ENCODE measurements around the gene MBTPS1. TPM values are rescaled to one million over a fixed set of nuclear protein-coding genes. Genes with fewer than 3 reads are reported as not detected.

MBTPS1 gene
- total RNA-seq, 1 donor from 2014 or later: 54.5 TPM

DNA sequence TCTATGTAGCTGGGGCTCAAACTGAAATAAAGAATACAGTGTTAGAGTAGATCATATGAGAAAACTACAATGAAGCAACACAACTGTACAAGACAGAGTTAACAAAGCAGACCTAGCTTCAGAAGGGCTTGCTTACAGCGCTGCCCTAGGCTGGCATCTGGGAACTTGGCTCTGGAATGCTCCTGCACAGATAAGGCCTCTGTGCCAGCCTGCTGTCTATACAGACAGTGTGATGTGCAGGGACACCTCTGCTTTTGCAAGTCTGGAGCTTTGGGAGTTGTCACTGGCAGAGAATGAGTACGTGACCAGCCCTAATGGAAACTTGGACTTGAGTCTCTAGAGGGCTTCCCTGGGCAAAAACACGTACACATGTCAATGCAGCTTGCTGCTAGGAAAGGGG lies 42.0 kb downstream of the MBTPS1 start:
- Mint-ChIP-seq H3K4me1 (ENCODE audit: low read depth) (no peaks in the 10 kb centered on the region), H3K27ac (no peak overlapping the region), H3K36me3 (ENCODE audit: low read depth) (peaks cover 34% of the 10 kb centered on the region), H3K27me3 (ENCODE audit: insufficient read depth) (no peaks in the 10 kb centered on the region), H3K9me3 (no peaks in the 10 kb centered on the region), H3K4me3 (no peak overlapping the region)
- intact Hi-C loops (cut with micrococcal nuclease): no loop called here
- no peak for DNase-seq (ENCODE audit: low spot score)

DNA sequence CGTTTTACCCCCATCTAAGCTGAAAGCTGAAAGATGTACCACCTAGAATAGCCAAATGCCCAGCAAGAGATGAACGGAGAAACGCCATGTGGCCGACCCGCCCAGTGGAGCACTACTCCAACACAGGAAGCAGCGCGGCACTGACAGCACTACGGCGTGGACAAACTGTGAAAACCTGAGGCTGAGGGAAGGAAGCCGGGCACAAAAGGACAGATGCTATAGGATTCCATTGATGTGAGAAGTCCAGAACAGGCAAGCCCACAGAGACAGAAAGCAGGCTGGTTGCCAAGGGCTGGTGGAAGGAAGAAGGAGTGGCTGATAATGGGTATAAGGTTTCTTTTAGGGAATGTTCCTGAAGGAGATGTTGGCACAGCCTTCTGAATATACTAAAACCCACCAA lies 44.7 kb downstream of the MBTPS1 start:
- Mint-ChIP-seq H3K4me1 (ENCODE audit: low read depth) (no peaks in the 10 kb centered on the region), H3K27me3 (ENCODE audit: insufficient read depth) (no peaks in the 10 kb centered on the region), H3K27ac (no peak overlapping the region), H3K36me3 (ENCODE audit: low read depth) (peaks cover 37% of the 10 kb centered on the region), H3K4me3 (no peak overlapping the region), H3K9me3 (no peaks in the 10 kb centered on the region)
- no peak for DNase-seq (ENCODE audit: low spot score)
- intact Hi-C loops (cut with micrococcal nuclease): no loop called here

- intact Hi-C loops (cut with micrococcal nuclease): no loop called here
- Mint-ChIP-seq H3K9me3 (no peaks in the 10 kb centered on the region), H3K4me3 (no peak overlapping the region), H3K36me3 (ENCODE audit: low read depth) (peaks cover 36% of the 10 kb centered on the region), H3K27me3 (ENCODE audit: insufficient read depth) (no peaks in the 10 kb centered on the region), H3K27ac (no peak overlapping the region), H3K4me1 (ENCODE audit: low read depth) (no peaks in the 10 kb centered on the region)
- no peak for DNase-seq (ENCODE audit: low spot score)
These were observed 45.6 kb downstream of the MBTPS1 start for GRCh38 chr16:84071121-84071520.

GRCh38 chr16:84069540-84069939 lies 47.2 kb downstream of the MBTPS1 start:
- no peaks in the 10 kb centered on the region for H3K4me1 Mint-ChIP-seq (ENCODE audit: low read depth)
- intact Hi-C loops (cut with micrococcal nuclease): no loop called here
- no peaks in the 10 kb centered on the region for H3K27me3 Mint-ChIP-seq (ENCODE audit: insufficient read depth)
- no peak for DNase-seq (ENCODE audit: low spot score)
- H3K4me3 Mint-ChIP-seq: no peak overlapping the region
- H3K9me3 Mint-ChIP-seq: no peaks in the 10 kb centered on the region
- no peak overlapping the region for H3K27ac Mint-ChIP-seq
- peaks cover 33% of the 10 kb centered on the region for H3K36me3 Mint-ChIP-seq (ENCODE audit: low read depth)

- Mint-ChIP-seq H3K4me1 (ENCODE audit: low read depth) (no peaks in the 10 kb centered on the region), H3K27me3 (ENCODE audit: insufficient read depth) (no peaks in the 10 kb centered on the region), H3K4me3 (no peak overlapping the region), H3K9me3 (no peaks in the 10 kb centered on the region), H3K27ac (no peak overlapping the region), H3K36me3 (ENCODE audit: low read depth) (peaks cover 31% of the 10 kb centered on the region)
- DNase-seq (ENCODE audit: low spot score): no peak
- intact Hi-C loops (cut with micrococcal nuclease): no loop called here
These were observed 47.8 kb downstream of the MBTPS1 start for GRCh38 chr16:84068783-84069462.

GRCh38 chr16:84068041-84068440 lies 48.7 kb downstream of the MBTPS1 start:
- intact Hi-C loops (cut with micrococcal nuclease): no loop called here
- no peak overlapping the region for H3K4me3 Mint-ChIP-seq
- H3K36me3 Mint-ChIP-seq (ENCODE audit: low read depth): peaks cover 35% of the 10 kb centered on the region
- no peak overlapping the region for H3K27ac Mint-ChIP-seq
- H3K4me1 Mint-ChIP-seq (ENCODE audit: low read depth): no peaks in the 10 kb centered on the region
- DNase-seq (ENCODE audit: low spot score): no peak
- H3K27me3 Mint-ChIP-seq (ENCODE audit: insufficient read depth): no peaks in the 10 kb centered on the region
- no peaks in the 10 kb centered on the region for H3K9me3 Mint-ChIP-seq

- no peaks in the 10 kb centered on the region for H3K27me3 Mint-ChIP-seq (ENCODE audit: insufficient read depth)
- DNase-seq (ENCODE audit: low spot score): no peak
- H3K27ac Mint-ChIP-seq: no peak overlapping the region
- no peak overlapping the region for H3K4me3 Mint-ChIP-seq
- intact Hi-C loops (cut with micrococcal nuclease): no loop called here
- H3K9me3 Mint-ChIP-seq: no peaks in the 10 kb centered on the region
- peaks cover 38% of the 10 kb centered on the region for H3K36me3 Mint-ChIP-seq (ENCODE audit: low read depth)
- no peaks in the 10 kb centered on the region for H3K4me1 Mint-ChIP-seq (ENCODE audit: low read depth)
These were observed 49.1 kb downstream of the MBTPS1 start for GRCh38 chr16:84067640-84068039.

DNA sequence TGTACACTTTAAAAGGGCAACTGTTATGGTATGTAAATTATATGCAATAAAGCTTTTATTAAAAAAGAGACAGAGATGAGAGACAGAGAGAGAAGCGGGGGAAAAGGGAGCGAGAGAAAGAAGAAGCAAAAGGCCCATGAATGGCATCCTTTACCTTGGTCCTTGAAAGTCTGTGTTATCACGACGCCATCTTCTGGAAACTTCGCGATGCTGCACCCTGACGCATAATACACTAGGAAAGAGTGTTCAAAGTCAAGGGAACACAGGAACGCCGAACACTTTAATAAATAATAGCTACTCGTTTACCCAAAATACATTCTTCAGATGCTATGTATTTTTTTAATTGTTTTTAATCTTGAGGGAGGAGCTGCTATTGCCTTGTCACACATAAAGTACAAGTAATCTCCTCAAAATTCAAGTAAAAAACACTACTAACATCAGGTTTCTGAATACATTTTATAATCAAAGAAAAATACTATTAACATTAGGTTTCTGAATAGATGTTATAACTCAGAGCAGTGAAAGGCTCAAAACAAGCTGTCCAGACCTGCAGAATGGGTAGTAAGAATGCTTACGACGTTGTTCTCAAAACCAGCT lies 51.1 kb downstream of the MBTPS1 start:
- Mint-ChIP-seq H3K4me3 (no peak overlapping the region), H3K36me3 (ENCODE audit: low read depth) (peaks cover 32% of the 10 kb centered on the region), H3K4me1 (ENCODE audit: low read depth) (no peaks in the 10 kb centered on the region), H3K27ac (no peak overlapping the region), H3K9me3 (no peaks in the 10 kb centered on the region), H3K27me3 (ENCODE audit: insufficient read depth) (no peaks in the 10 kb centered on the region)
- intact Hi-C loops (cut with micrococcal nuclease): loop anchor here (1.0 kb wide), 3 partner anchors 109 to 239 kb away; no protein-coding TSS in a partner anchor
- DNase-seq (ENCODE audit: low spot score): peak; percentile 21

GRCh38 chr16:84063980-84064379 lies 52.8 kb downstream of the MBTPS1 start:
- no peaks in the 10 kb centered on the region for H3K4me1 Mint-ChIP-seq (ENCODE audit: low read depth)
- H3K9me3 Mint-ChIP-seq: no peaks in the 10 kb centered on the region
- peaks cover 34% of the 10 kb centered on the region for H3K36me3 Mint-ChIP-seq (ENCODE audit: low read depth)
- intact Hi-C loops (cut with micrococcal nuclease): no loop called here
- no peak for DNase-seq (ENCODE audit: low spot score)
- no peak overlapping the region for H3K4me3 Mint-ChIP-seq
- H3K27ac Mint-ChIP-seq: no peak overlapping the region
- H3K27me3 Mint-ChIP-seq (ENCODE audit: insufficient read depth): no peaks in the 10 kb centered on the region

DNA sequence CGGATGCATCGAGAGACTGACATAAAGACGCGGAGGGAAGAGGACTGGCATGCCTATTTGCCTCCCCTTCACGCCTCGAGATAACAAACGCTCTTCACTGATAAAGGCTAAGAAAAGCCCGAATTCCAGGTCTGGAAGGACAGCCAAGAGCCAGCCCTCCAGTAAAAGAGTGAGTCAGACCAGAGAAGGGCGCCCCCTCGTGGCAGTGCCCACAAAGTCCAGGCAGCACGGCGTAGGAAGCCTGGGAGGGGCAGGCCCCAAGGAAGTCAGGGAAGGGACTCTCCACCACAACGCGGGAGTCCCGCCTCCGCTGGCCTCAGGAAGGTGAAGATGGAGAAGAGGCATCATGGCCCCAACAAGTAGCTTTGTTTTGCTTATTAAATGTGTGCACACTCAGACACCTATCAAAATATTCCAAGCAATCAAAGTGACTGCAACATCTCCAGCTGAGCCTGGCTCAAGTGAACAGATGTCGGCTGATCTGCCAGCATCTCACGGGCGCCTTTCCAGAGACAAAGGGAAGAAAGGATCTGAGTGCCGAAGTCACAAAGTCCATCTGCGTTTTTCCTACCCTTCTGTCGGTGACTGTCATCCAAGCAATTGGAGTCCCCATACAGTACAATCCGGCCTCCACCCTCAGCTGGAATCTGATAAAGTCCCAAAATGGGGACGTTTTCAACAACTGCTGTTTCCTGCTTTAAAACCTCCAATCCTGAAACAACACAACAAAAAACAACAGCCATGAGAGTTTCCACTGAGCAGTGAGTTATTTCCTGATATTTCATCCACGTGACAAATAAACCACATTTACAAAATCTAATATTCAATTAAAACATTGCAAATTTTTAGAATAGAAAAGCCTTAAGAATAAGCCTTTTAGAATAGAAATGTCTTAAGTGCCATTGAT lies 53.8 kb downstream of the MBTPS1 start:
- peak; percentile 45 for DNase-seq (ENCODE audit: low spot score)
- Mint-ChIP-seq H3K27ac (no peak overlapping the region), H3K27me3 (ENCODE audit: insufficient read depth) (no peaks in the 10 kb centered on the region), H3K9me3 (no peaks in the 10 kb centered on the region), H3K4me3 (no peak overlapping the region), H3K36me3 (ENCODE audit: low read depth) (peaks cover 31% of the 10 kb centered on the region), H3K4me1 (ENCODE audit: low read depth) (no peaks in the 10 kb centered on the region)
- intact Hi-C loops (cut with micrococcal nuclease): no loop called here

GRCh38 chr16:84061236-84061819 lies 55.4 kb downstream of the MBTPS1 start:
- H3K36me3 Mint-ChIP-seq (ENCODE audit: low read depth): peaks cover 37% of the 10 kb centered on the region
- H3K27ac Mint-ChIP-seq: no peak overlapping the region
- no peaks in the 10 kb centered on the region for H3K4me1 Mint-ChIP-seq (ENCODE audit: low read depth)
- DNase-seq (ENCODE audit: low spot score): no peak
- H3K9me3 Mint-ChIP-seq: no peaks in the 10 kb centered on the region
- H3K4me3 Mint-ChIP-seq: no peak overlapping the region
- no peaks in the 10 kb centered on the region for H3K27me3 Mint-ChIP-seq (ENCODE audit: insufficient read depth)
- intact Hi-C loops (cut with micrococcal nuclease): no loop called here

GRCh38 chr16:84059946-84060901 lies 56.5 kb downstream of the MBTPS1 start:
- no peak for DNase-seq (ENCODE audit: low spot score)
- no peak overlapping the region for H3K27ac Mint-ChIP-seq
- intact Hi-C loops (cut with micrococcal nuclease): no loop called here
- H3K4me3 Mint-ChIP-seq: no peak overlapping the region
- no peaks in the 10 kb centered on the region for H3K9me3 Mint-ChIP-seq
- H3K4me1 Mint-ChIP-seq (ENCODE audit: low read depth): no peaks in the 10 kb centered on the region
- no peaks in the 10 kb centered on the region for H3K27me3 Mint-ChIP-seq (ENCODE audit: insufficient read depth)
- H3K36me3 Mint-ChIP-seq (ENCODE audit: low read depth): peaks cover 44% of the 10 kb centered on the region

Measured in activated T-helper 1 cell treated with anti-CD3 and anti-CD28 coated beads, Interleukin-12 subunit alpha, Interleukin-12 subunit beta, Interleukin-2, Interleukin-4 antibody, amounts not matched to agents 30 ng/mL and 10 ng/mL and 1 ng/mL, durations not matched to agents 14 hours and 24 hours and 36 hours (primary cell).